Gastrocnemius medialis (tissue), 4 donors: ENCODE results near the gene OR10H1. TPM values are rescaled to one million over a fixed set of nuclear protein-coding genes. Genes with fewer than 3 reads are reported as not detected.
"Not testable (repeated sequence)": the region's sequence is repeated elsewhere in the genome, so short reads cannot be mapped to it uniquely, and the experiment has no call there.

Source experiments
- ATAC-seq, 2 donors: fragments of 150-250 bp; one replicate each; pipeline ENCODE4 v1.9.1; 2016
- DNase-seq, 2 donors: peaks; one replicate each; pipeline ENCODE4 v3.0.0-alpha.2; 2019
- H3K27ac ChIP-seq, 4 donors: fragments of 200-600 bp; sonication (generic); 1 replicate in 1 of 4; 2 replicates in 3 of 4; pipeline ENCODE4 v1.5.1; 2016 to 2018; ENCODE audit warnings: mild to moderate bottlenecking in 2 of 4, moderate library complexity in 1 of 4
- H3K27me3 ChIP-seq, 3 donors: fragments of 200-600 bp; sonication (generic) in 2 of 3; 1 replicate in 1 of 3; 2 replicates in 2 of 3; pipeline versions ENCODE4 v1.5.1 to v1.6.0; 2016 to 2019; ENCODE audit warnings: mild to moderate bottlenecking in 1 of 3, moderate library complexity in 1 of 3
- H3K36me3 ChIP-seq, 2 donors: fragments of 200-600 bp; sonication (generic) in 1 of 2; one replicate each; pipeline ENCODE4 v1.5.1; 2017 to 2018
- H3K4me1 ChIP-seq, 2 donors: fragments of 200-600 bp; sonication (generic) in 1 of 2; one replicate each; pipeline ENCODE4 v1.5.1; 2016 to 2017; ENCODE audit warnings: mild to moderate bottlenecking in 2 of 2
- H3K4me3 ChIP-seq, 4 donors: fragments of 200-600 bp; sonication (generic) in 3 of 4; 1 replicate in 1 of 4; 2 replicates in 3 of 4; pipeline ENCODE4 v1.5.1; 2016 to 2019; ENCODE audit warnings: mild to moderate bottlenecking in 2 of 4
- H3K9me3 ChIP-seq, 3 donors: fragments of 200-600 bp; sonication (generic) in 2 of 3; 1 replicate in 1 of 3; 2 replicates in 2 of 3; pipeline ENCODE4 v1.5.1; 2016 to 2019
- POLR2A ChIP-seq, 2 donors: fragments of 450-650 bp; IDR thresholded peaks; one replicate each; pipeline ENCODE4 v1.6.1; 2017; ENCODE audit warnings: antibody characterized with exemption in 2 of 2, mild to moderate bottlenecking in 2 of 2, moderate library complexity in 2 of 2
- in situ Hi-C, 4 donors: fragments of 200-750 bp; cut with MboI; loops; one replicate each; pipeline versions ENCODE4 v1.15.0 to v1.8.0; 2017; ENCODE audit warnings: low sequenced_read_pairs in 4 of 4
- intact Hi-C: fragments of 100-400 bp; cut with DNase I; formaldehyde crosslinking; loops from one replicate; pipeline ENCODE4 v1.15.1; 2023; ENCODE audit warnings: low total_unique reads
- total RNA-seq, 4 donors: library from RNA; depleted of rRNA; stranded (reverse); fragments of >200 nt; gene quantifications; one replicate each; pipeline versions ENCODE4 v1.1.0 to v1.2.3, GENCODE V29; 2016
- TF ChIP-seq, protein P1 (sequence below), 5 experiments: fragments of 450-650 bp in 3 of 5; fragments of 200-600 bp in 2 of 5; sonication (generic) in 2 of 5; IDR thresholded peaks in 4 of 5; conservative IDR thresholded peaks in 1 of 5; 1 replicate in 4 of 5; 2 replicates in 1 of 5; pipeline ENCODE4 v1.5.1; 2016 to 2019; ENCODE audit warnings: antibody characterized with exemption in 5 of 5, mild to moderate bottlenecking in 3 of 5, moderate library complexity in 3 of 5

Gene OR10H1
- total RNA-seq, 4 donors from 2014 or later, result not detected

DNA sequence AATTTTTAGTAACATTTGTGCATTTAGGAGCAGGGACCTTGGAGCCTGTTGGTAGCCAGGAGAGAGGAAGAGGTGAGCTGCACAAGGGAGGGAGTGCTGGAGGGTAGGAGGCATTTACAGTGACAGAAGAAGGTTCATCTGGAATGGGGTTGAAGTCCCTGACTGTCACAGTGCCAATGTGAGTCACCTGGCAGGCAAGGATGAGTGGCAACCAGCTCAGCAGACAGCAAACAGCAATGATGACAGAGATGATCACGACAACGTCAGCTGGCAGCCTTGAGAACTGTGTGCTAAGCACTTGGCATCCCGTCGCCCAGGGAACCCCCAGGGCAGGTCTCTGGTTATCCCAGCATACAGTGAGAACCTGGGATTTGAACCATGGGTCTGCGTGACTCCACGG is 25.4 kb downstream of the OR10H1 start:
- in situ Hi-C loops, result no loop called here
- no peak overlapping the region for H3K27ac ChIP-seq
- intact Hi-C loops, result no loop called here
- DNase-seq (no peak), ATAC-seq (no peak)
- TF ChIP-seq POLR2A (IDR thresholded peaks at IDR 0.05), result no peak
- TF ChIP-seq, protein P1, sequence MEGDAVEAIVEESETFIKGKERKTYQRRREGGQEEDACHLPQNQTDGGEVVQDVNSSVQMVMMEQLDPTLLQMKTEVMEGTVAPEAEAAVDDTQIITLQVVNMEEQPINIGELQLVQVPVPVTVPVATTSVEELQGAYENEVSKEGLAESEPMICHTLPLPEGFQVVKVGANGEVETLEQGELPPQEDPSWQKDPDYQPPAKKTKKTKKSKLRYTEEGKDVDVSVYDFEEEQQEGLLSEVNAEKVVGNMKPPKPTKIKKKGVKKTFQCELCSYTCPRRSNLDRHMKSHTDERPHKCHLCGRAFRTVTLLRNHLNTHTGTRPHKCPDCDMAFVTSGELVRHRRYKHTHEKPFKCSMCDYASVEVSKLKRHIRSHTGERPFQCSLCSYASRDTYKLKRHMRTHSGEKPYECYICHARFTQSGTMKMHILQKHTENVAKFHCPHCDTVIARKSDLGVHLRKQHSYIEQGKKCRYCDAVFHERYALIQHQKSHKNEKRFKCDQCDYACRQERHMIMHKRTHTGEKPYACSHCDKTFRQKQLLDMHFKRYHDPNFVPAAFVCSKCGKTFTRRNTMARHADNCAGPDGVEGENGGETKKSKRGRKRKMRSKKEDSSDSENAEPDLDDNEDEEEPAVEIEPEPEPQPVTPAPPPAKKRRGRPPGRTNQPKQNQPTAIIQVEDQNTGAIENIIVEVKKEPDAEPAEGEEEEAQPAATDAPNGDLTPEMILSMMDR (IDR thresholded peaks at IDR 0.05 in 4 of 5, conservative IDR thresholded peaks at IDR 0.05 in 1 of 5), result no peak
- H3K4me3 ChIP-seq, result no peak overlapping the region
- H3K9me3 ChIP-seq, result no peaks in the 10 kb centered on the region
- H3K27me3 ChIP-seq, result no peaks in the 10 kb centered on the region
- H3K36me3 ChIP-seq, result no peaks in the 10 kb centered on the region
- H3K4me1 ChIP-seq, result no peaks in the 10 kb centered on the region

- no peak for TF ChIP-seq POLR2A (IDR thresholded peaks at IDR 0.05)
- TF ChIP-seq, protein P1 (IDR thresholded peaks at IDR 0.05 in 4 of 5, conservative IDR thresholded peaks at IDR 0.05 in 1 of 5), result no peak
- Histone ChIP-seq H3K36me3 (no peaks in the 10 kb centered on the region), H3K4me1 (no peaks in the 10 kb centered on the region), H3K27ac (no peak overlapping the region), H3K4me3 (no peak overlapping the region), H3K27me3 (no peaks in the 10 kb centered on the region), H3K9me3 (no peaks in the 10 kb centered on the region)
- ATAC-seq, result no peak
- DNase-seq, result no peak
- intact Hi-C loops (no loop called here), in situ Hi-C loops (no loop called here)
Measured at GRCh38 chr19:15788594-15789270, 26.7 kb downstream of the OR10H1 start.

DNA sequence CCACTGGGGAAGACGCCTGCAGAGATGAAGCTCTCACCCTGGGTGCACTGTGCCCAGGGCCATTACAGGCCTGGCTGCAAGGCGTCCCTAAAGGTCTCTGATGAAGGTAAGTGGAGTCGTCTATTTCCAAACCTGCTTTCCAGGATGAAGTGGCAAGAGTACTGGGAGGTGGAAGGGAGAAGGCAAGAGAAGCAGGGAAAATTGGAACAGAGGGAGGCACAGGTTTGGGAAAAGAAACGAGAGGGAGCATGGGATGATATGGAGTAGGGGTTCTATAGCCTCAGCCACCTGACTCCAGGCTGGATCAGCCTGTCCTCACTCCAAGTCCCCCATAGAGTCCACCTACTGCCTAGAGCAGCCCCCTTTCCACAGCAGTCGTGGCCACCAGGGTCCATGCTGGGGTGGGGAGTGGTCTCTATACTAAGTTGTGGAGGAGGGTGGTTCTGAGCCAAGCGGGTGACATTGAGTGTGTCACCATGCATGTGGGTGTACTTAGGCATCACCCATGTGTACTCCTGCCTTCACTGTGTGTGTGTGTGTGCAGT is 27.8 kb downstream of the OR10H1 start, which contains the start of gene OR10H5:
TSS of gene OR10H5 (plus strand) at position 51 of the 545 bp plus-strand sequence. CDS start 6,388 bp downstream, outside the sequence.
- intact Hi-C loops, result no loop called here

GRCh38 chr19:15782896-15783295 is 32.6 kb downstream of the OR10H1 start:
- H3K9me3 ChIP-seq, H3K36me3 ChIP-seq, in situ Hi-C loops, H3K27ac ChIP-seq, H3K4me3 ChIP-seq, H3K27me3 ChIP-seq, DNase-seq, intact Hi-C loops, H3K4me1 ChIP-seq, ATAC-seq: not testable (repeated sequence)

More for the DNA sequence above, 27.8 kb downstream of the OR10H1 start, which contains the start of gene OR10H5:
- in situ Hi-C loops, result no loop called here
- TF ChIP-seq POLR2A (IDR thresholded peaks at IDR 0.05), result no peak
- TF ChIP-seq, protein P1 (IDR thresholded peaks at IDR 0.05 in 4 of 5, conservative IDR thresholded peaks at IDR 0.05 in 1 of 5), result no peak
- Histone ChIP-seq H3K27me3 (no peaks in the 10 kb centered on the region), H3K9me3 (no peaks in the 10 kb centered on the region), H3K4me3 (no peak within 1 kb of the TSS), H3K27ac (no peak within 1 kb of the TSS), H3K4me1 (no peaks in the 10 kb centered on the region), H3K36me3 (no peaks in the 10 kb centered on the region)
- no peak for ATAC-seq
- DNase-seq, result no peak

- no peak for ATAC-seq
Measured at GRCh38 chr19:15782211-15782610, 33.3 kb downstream of the OR10H1 start.

More at GRCh38 chr19:15782211-15782610, 33.3 kb downstream of the OR10H1 start:
- Histone ChIP-seq H3K9me3 (no peaks in the 10 kb centered on the region), H3K27ac (no peak overlapping the region), H3K27me3 (no peaks in the 10 kb centered on the region), H3K4me1 (peaks cover 0 to 9% of the 10 kb centered on the region in 2 donors), H3K36me3 (no peaks in the 10 kb centered on the region), H3K4me3 (no peak overlapping the region)
- TF ChIP-seq, protein P1 (IDR thresholded peaks at IDR 0.05 in 4 of 5, conservative IDR thresholded peaks at IDR 0.05 in 1 of 5), result no peak
- no peak for TF ChIP-seq POLR2A (IDR thresholded peaks at IDR 0.05)
- no peak for DNase-seq
- intact Hi-C loops (no loop called here), in situ Hi-C loops (no loop called here)
